Measurements from ENCODE around the gene SETD1B.

DNA sequence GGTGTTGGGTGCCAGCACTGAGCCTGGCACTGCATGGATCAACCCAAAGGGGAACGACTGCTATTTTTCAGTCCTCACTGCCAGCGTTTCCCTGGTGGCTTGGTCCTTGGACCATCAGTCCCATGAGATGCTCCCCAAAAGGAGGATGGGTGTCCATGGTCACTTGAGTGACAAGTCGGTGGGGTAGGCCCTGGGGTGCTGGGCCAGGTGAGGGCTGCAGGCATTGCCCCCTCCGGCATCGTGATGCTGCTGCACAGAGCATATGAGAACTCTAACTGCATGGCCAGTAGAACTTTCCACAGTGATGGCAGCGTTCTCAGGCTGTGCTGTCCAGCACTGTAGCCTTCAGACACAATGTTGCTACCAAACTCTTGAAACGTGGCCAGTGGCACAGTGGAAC lies 16.2 kb downstream of the SETD1B start:
- TF ChIP-seq, protein P1, sequence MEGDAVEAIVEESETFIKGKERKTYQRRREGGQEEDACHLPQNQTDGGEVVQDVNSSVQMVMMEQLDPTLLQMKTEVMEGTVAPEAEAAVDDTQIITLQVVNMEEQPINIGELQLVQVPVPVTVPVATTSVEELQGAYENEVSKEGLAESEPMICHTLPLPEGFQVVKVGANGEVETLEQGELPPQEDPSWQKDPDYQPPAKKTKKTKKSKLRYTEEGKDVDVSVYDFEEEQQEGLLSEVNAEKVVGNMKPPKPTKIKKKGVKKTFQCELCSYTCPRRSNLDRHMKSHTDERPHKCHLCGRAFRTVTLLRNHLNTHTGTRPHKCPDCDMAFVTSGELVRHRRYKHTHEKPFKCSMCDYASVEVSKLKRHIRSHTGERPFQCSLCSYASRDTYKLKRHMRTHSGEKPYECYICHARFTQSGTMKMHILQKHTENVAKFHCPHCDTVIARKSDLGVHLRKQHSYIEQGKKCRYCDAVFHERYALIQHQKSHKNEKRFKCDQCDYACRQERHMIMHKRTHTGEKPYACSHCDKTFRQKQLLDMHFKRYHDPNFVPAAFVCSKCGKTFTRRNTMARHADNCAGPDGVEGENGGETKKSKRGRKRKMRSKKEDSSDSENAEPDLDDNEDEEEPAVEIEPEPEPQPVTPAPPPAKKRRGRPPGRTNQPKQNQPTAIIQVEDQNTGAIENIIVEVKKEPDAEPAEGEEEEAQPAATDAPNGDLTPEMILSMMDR (conservative IDR thresholded peaks at IDR 0.05 in 1 of 2, IDR thresholded peaks at IDR 0.05 in 1 of 2; ENCODE audit: low read depth in 1 of 2, low read length in 2 of 2), result no peak
- no peak for TF ChIP-seq EZH2 (IDR thresholded peaks at IDR 0.05; ENCODE audit: low read length, missing control alignments)

All from fibroblast of lung (primary cell).